Measurements from ENCODE around the gene AGK.

DNA sequence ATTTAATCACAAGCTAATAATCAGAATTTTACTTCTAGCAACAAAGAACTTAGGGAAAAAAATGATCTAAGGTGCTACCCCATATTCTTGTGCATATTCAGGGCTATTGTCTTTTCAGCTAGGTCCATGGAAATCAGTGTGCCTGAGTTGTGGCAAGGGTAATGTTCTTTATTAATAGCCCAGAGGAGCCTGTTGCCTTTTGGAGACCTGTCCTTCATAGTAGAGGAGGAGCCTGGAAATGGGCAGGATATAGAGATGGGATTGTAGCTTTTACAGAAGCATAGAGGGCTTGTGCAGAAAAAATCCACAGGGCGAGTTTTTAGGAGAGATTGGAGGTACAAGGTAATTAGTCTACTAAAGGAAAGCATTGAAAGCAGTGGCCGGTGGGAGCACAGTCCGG is 38.9 kb downstream of the AGK start:
- TF ChIP-seq EZH2 (IDR thresholded peaks at IDR 0.05; ENCODE audit: borderline replicate concordance) = no peak
- TF ChIP-seq, protein P1, sequence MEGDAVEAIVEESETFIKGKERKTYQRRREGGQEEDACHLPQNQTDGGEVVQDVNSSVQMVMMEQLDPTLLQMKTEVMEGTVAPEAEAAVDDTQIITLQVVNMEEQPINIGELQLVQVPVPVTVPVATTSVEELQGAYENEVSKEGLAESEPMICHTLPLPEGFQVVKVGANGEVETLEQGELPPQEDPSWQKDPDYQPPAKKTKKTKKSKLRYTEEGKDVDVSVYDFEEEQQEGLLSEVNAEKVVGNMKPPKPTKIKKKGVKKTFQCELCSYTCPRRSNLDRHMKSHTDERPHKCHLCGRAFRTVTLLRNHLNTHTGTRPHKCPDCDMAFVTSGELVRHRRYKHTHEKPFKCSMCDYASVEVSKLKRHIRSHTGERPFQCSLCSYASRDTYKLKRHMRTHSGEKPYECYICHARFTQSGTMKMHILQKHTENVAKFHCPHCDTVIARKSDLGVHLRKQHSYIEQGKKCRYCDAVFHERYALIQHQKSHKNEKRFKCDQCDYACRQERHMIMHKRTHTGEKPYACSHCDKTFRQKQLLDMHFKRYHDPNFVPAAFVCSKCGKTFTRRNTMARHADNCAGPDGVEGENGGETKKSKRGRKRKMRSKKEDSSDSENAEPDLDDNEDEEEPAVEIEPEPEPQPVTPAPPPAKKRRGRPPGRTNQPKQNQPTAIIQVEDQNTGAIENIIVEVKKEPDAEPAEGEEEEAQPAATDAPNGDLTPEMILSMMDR (IDR thresholded peaks at IDR 0.05; ENCODE audit: poor library complexity) = no peak
- TF ChIP-seq EZH2phosphoT487 (IDR thresholded peaks at IDR 0.05; ENCODE audit: low read depth, severe bottlenecking, unreplicated experiment) = no peak
